DND-41 (cell line): ENCODE data around the gene PKD1L1.

Experiments used
- ATAC-seq: fragments of 200-7000 bp; cut with Tn5 transposase; 3 replicates; pipeline ENCODE4 v1.9.1; 2021; ENCODE audit warnings: low read depth; ENCODE audit not compliant: insufficient read depth
- DNase-seq: peaks from one replicate; pipeline ENCODE4 v3.0.0-alpha.2; 2020
- H2AFZ ChIP-seq: 2 replicates; pipeline ENCODE4 v1.6.0; 2012; ENCODE audit warnings: low read depth, low read length
- H3K27ac ChIP-seq: 2 replicates; pipeline ENCODE4 v1.5.1; 2012; ENCODE audit warnings: low read length, inconsistent platforms
- H3K27me3 ChIP-seq: fragments of 200-600 bp; sonication (generic); 2 replicates; pipeline ENCODE4 v1.6.0; 2012; ENCODE audit warnings: low read length, mild to moderate bottlenecking, inconsistent platforms; ENCODE audit not compliant: insufficient read depth, poor library complexity
- H3K36me3 ChIP-seq: 2 replicates; pipeline ENCODE4 v1.5.1; 2012; ENCODE audit warnings: low read length, inconsistent platforms; ENCODE audit not compliant: insufficient read depth
- H3K4me1 ChIP-seq: 2 replicates; pipeline ENCODE4 v1.5.1; 2012; ENCODE audit warnings: mild to moderate bottlenecking, low read length; ENCODE audit not compliant: insufficient read depth
- H3K4me2 ChIP-seq: 2 replicates; pipeline ENCODE4 v1.6.0; 2012; ENCODE audit warnings: mild to moderate bottlenecking, moderate library complexity, low read length, inconsistent platforms; ENCODE audit not compliant: insufficient read depth
- H3K4me3 ChIP-seq, 2 experiments: fragments of 200-600 bp in 1 of 2; shearing (Covaris generic) in 1 of 2; 2 replicates each; pipeline ENCODE4 v1.5.1; 2012 to 2016; ENCODE audit warnings: inconsistent platforms in 2 of 2, low read length in 2 of 2, mild to moderate bottlenecking in 2 of 2, low read depth in 1 of 2, moderate library complexity in 1 of 2
- H3K79me2 ChIP-seq: 2 replicates; pipeline ENCODE4 v1.6.0; 2012; ENCODE audit warnings: low read length, inconsistent platforms; ENCODE audit not compliant: insufficient read depth
- H3K9ac ChIP-seq: 2 replicates; pipeline ENCODE4 v1.6.0; 2012; ENCODE audit warnings: low read depth, mild to moderate bottlenecking, inconsistent platforms, low read length, moderate library complexity
- H3K9me3 ChIP-seq: 2 replicates; pipeline ENCODE4 v1.5.1; 2012; ENCODE audit warnings: low read length, moderate library complexity, mild to moderate bottlenecking, inconsistent platforms; ENCODE audit not compliant: insufficient read depth, severe bottlenecking
- H4K20me1 ChIP-seq: 2 replicates; pipeline ENCODE4 v1.6.0; 2012; ENCODE audit warnings: low read length; ENCODE audit not compliant: insufficient read depth
- CTCF ChIP-seq: IDR thresholded peaks from 2 replicates; pipeline ENCODE4 v1.5.1; 2012; ENCODE audit warnings: borderline replicate concordance, low read length, moderate library complexity, mild to moderate bottlenecking; ENCODE audit not compliant: poor library complexity, severe bottlenecking; ENCODE audit errors: extremely low read depth
- EZH2 ChIP-seq: IDR thresholded peaks from 3 replicates; pipeline ENCODE4 v1.6.1; 2012; ENCODE audit warnings: borderline replicate concordance, low read depth, mild to moderate bottlenecking, moderate library complexity, low read length, inconsistent platforms; ENCODE audit not compliant: severe bottlenecking

The PKD1L1 gene

GRCh38 chr7:47875998-47876744 lies 72.1 kb downstream of the PKD1L1 start:
- no peak overlapping the region for H2AFZ ChIP-seq
- no peak for DNase-seq

GRCh38 chr7:47875406-47875805 lies 72.9 kb downstream of the PKD1L1 start:
- no peaks in the 10 kb centered on the region for H4K20me1 ChIP-seq

More at GRCh38 chr7:47875998-47876744, 72.1 kb downstream of the PKD1L1 start:
- H3K9me3 ChIP-seq: no peaks in the 10 kb centered on the region
- no peaks in the 10 kb centered on the region for H3K79me2 ChIP-seq
- ATAC-seq: no peak
- no peaks in the 10 kb centered on the region for H4K20me1 ChIP-seq
- H3K36me3 ChIP-seq: no peaks in the 10 kb centered on the region
- H3K27ac ChIP-seq: no peak overlapping the region
- no peak overlapping the region for H3K4me3 ChIP-seq
- H3K4me1 ChIP-seq: no peaks in the 10 kb centered on the region
- H3K4me2 ChIP-seq: no peak overlapping the region
- H3K27me3 ChIP-seq: no peaks in the 10 kb centered on the region
- H3K9ac ChIP-seq: no peak overlapping the region
- TF ChIP-seq CTCF: no peak
- no peak for TF ChIP-seq EZH2

GRCh38 chr7:47873762-47874161 lies 74.5 kb downstream of the PKD1L1 start:
- Histone ChIP-seq H3K4me3 (no peak overlapping the region), H3K36me3 (no peaks in the 10 kb centered on the region), H3K4me2 (no peak overlapping the region), H3K9me3 (no peaks in the 10 kb centered on the region), H3K27ac (no peak overlapping the region), H2AFZ (no peak overlapping the region), H3K27me3 (no peaks in the 10 kb centered on the region), H3K9ac (no peak overlapping the region), H3K4me1 (no peaks in the 10 kb centered on the region), H4K20me1 (no peaks in the 10 kb centered on the region), H3K79me2 (no peaks in the 10 kb centered on the region)
- no peak for DNase-seq
- TF ChIP-seq CTCF (no peak), EZH2 (no peak)
- ATAC-seq: no peak

More at GRCh38 chr7:47875406-47875805, 72.9 kb downstream of the PKD1L1 start:
- Histone ChIP-seq H3K9ac (no peak overlapping the region), H3K79me2 (no peaks in the 10 kb centered on the region), H3K9me3 (no peaks in the 10 kb centered on the region), H3K4me2 (no peak overlapping the region), H2AFZ (no peak overlapping the region), H3K27me3 (no peaks in the 10 kb centered on the region), H3K4me1 (no peaks in the 10 kb centered on the region), H3K36me3 (no peaks in the 10 kb centered on the region), H3K4me3 (no peak overlapping the region), H3K27ac (no peak overlapping the region)
- DNase-seq (no peak), ATAC-seq (no peak)
- TF ChIP-seq EZH2: no peak
- no peak for TF ChIP-seq CTCF
